H1 (cell line): ENCODE results near the gene GDNF. TPM values are rescaled to one million over a fixed set of nuclear protein-coding genes. Genes with fewer than 3 reads are reported as not detected.

Experiments used
- CTCF ChIA-PET: fragments of 300-600 bp; sonication (Branson Sonifier 250); formaldehyde crosslinking; loops from one replicate; lab custom pipeline; 2021; ENCODE audit not compliant: partially characterized antibody; lab: Charles Lee
- POLR2A ChIA-PET: fragments of 300-600 bp; sonication (Branson Sonifier 250); formaldehyde crosslinking; loops from one replicate; lab custom pipeline; 2021; ENCODE audit warnings: inconsistent platforms; ENCODE audit not compliant: partially characterized antibody; lab: Charles Lee
- DNase-seq, 2 experiments: peaks; one replicate each; pipeline versions ENCODE4 v3.0.0 to v3.0.0-alpha.2; 2010 to 2022; ENCODE audit warnings: low spot score in 2 of 2, low read depth in 1 of 2, mixed read lengths in 1 of 2
- FAIRE-seq: peaks from 2 replicates; lab custom pipeline; 2011; peaks lifted over from hg19 to GRCh38; lab: Jason Lieb, UNC
- H2AFZ ChIP-seq: 2 replicates; pipeline ENCODE4 v1.8.1; 2012; ENCODE audit warnings: low read length, inconsistent platforms
- H2AK5ac ChIP-seq: 2 replicates; pipeline ENCODE4 v1.6.1; 2013; ENCODE audit warnings: low read depth, low read length
- H2BK120ac ChIP-seq: replicated peaks from 2 replicates; pipeline ENCODE3; 2013; ENCODE audit warnings: low read depth, low read length, inconsistent platforms
- H2BK12ac ChIP-seq: 2 replicates; pipeline ENCODE4 v1.6.1; 2013; ENCODE audit warnings: low read depth, low read length
- H2BK15ac ChIP-seq: 2 replicates; pipeline ENCODE4 v1.6.1; 2013; ENCODE audit warnings: low read length
- H2BK20ac ChIP-seq: 2 replicates; pipeline ENCODE4 v1.6.1; 2013; ENCODE audit warnings: low read length
- H2BK5ac ChIP-seq: 2 replicates; pipeline ENCODE4 v1.6.1; 2013; ENCODE audit warnings: low read depth, low read length
- H3K14ac ChIP-seq: 2 replicates; pipeline ENCODE4 v1.6.1; 2013; ENCODE audit warnings: inconsistent platforms; ENCODE audit not compliant: insufficient read length
- H3K18ac ChIP-seq: 2 replicates; pipeline ENCODE4 v1.6.1; 2013; ENCODE audit warnings: low read length; ENCODE audit errors: extremely low read depth
- H3K23ac ChIP-seq: 2 replicates; pipeline ENCODE4 v1.6.1; 2013; ENCODE audit warnings: inconsistent platforms; ENCODE audit not compliant: insufficient read length
- H3K23me2 ChIP-seq: 2 replicates; pipeline ENCODE4 v1.6.1; 2013; ENCODE audit warnings: low read depth, low read length
- H3K27ac ChIP-seq: 2 replicates; pipeline ENCODE4 v1.6.1; 2011; ENCODE audit warnings: low read depth, low read length, inconsistent platforms
- H3K27me3 ChIP-seq, 4 experiments: replicated peaks in 1 of 4; 1 replicate in 1 of 4; 2 replicates in 3 of 4; pipeline versions ENCODE4 v1.6.1 to v1.8.1; 2011 to 2013; ENCODE audit warnings: low read length in 3 of 4, mild to moderate bottlenecking in 3 of 4, inconsistent platforms in 2 of 4, mixed read lengths in 2 of 4, moderate library complexity in 1 of 4; ENCODE audit not compliant: control insufficient read depth in 3 of 4, insufficient read depth in 3 of 4; ENCODE audit errors: extremely low read depth in 1 of 4
- H3K36me3 ChIP-seq, 4 experiments: 2 replicates each; pipeline versions ENCODE4 v1.6.1 to v1.8.1; 2011 to 2013; ENCODE audit warnings: mild to moderate bottlenecking in 4 of 4, low read length in 3 of 4, moderate library complexity in 2 of 4, control low read depth in 1 of 4, inconsistent platforms in 1 of 4; ENCODE audit not compliant: insufficient read depth in 4 of 4, control insufficient read depth in 2 of 4
- H3K4ac ChIP-seq: replicated peaks from 2 replicates; pipeline ENCODE3; 2013; ENCODE audit warnings: low read length, low read depth, mixed read lengths, inconsistent platforms; ENCODE audit not compliant: insufficient read length
- H3K4me1 ChIP-seq, 4 experiments: replicated peaks in 1 of 4; 1 replicate in 1 of 4; 2 replicates in 3 of 4; pipeline versions ENCODE4 v1.6.1 to v1.8.1; 2011 to 2013; ENCODE audit warnings: low read length in 3 of 4, inconsistent platforms in 2 of 4, mixed read lengths in 1 of 4; ENCODE audit not compliant: insufficient read depth in 4 of 4, control insufficient read depth in 3 of 4
- H3K4me2 ChIP-seq, 2 experiments: 2 replicates each; pipeline versions ENCODE4 v1.6.1 to v1.8.1; 2011 to 2013; ENCODE audit warnings: low read depth in 2 of 2, low read length in 2 of 2, control low read depth in 1 of 2, inconsistent platforms in 1 of 2, mild to moderate bottlenecking in 1 of 2; ENCODE audit not compliant: insufficient read depth in 1 of 2
- H3K4me3 ChIP-seq, 4 experiments: fragments of 200-600, 300-600 bp in 1 of 4; sonication (generic), shearing (Covaris generic), sonication (Bioruptor Twin) in 1 of 4; 2 replicates each; pipeline versions ENCODE4 v1.5.1 to v1.8.1; 2011 to 2016; ENCODE audit warnings: low read length in 4 of 4, low read depth in 3 of 4, control low read depth in 2 of 4, inconsistent platforms in 2 of 4, mild to moderate bottlenecking in 2 of 4, mixed read lengths in 1 of 4, moderate library complexity in 1 of 4; ENCODE audit not compliant: insufficient read depth in 2 of 4; ENCODE audit errors: extremely low read depth in 1 of 4
- H3K56ac ChIP-seq: replicated peaks from 2 replicates; pipeline ENCODE3; 2013; ENCODE audit warnings: low read depth, mild to moderate bottlenecking, mixed read lengths, low read length, inconsistent platforms; ENCODE audit not compliant: insufficient read length
- H3K79me1 ChIP-seq: 2 replicates; pipeline ENCODE4 v1.6.1; 2013; ENCODE audit warnings: low read depth, low read length, control low read depth
- H3K79me2 ChIP-seq, 2 experiments: 2 replicates each; pipeline versions ENCODE4 v1.6.1 to v1.8.1; 2012 to 2013; ENCODE audit warnings: low read length in 2 of 2, mild to moderate bottlenecking in 2 of 2, inconsistent platforms in 1 of 2; ENCODE audit not compliant: insufficient read depth in 2 of 2, control insufficient read depth in 1 of 2
- H3K9ac ChIP-seq, 4 experiments: replicated peaks in 1 of 4; 1 replicate in 1 of 4; 2 replicates in 3 of 4; pipeline versions ENCODE4 v1.6.1 to v1.8.1; 2011 to 2013; ENCODE audit warnings: low read depth in 3 of 4, low read length in 3 of 4, control low read depth in 2 of 4, mild to moderate bottlenecking in 2 of 4, moderate library complexity in 2 of 4, inconsistent platforms in 1 of 4; ENCODE audit errors: extremely low read depth in 1 of 4
- H3K9me3 ChIP-seq, 2 experiments: 2 replicates each; pipeline versions ENCODE4 v1.6.1 to v1.8.1; 2012 to 2013; ENCODE audit warnings: mild to moderate bottlenecking in 2 of 2, moderate library complexity in 2 of 2, control low read depth in 1 of 2, inconsistent platforms in 1 of 2, low read depth in 1 of 2, low read length in 1 of 2, mixed read lengths in 1 of 2; ENCODE audit not compliant: insufficient read depth in 2 of 2
- H4K20me1 ChIP-seq, 2 experiments: replicated peaks in 1 of 2; 2 replicates each; pipeline versions ENCODE3 to v1.8.1; 2011 to 2013; ENCODE audit warnings: inconsistent platforms in 2 of 2, low read length in 2 of 2, mild to moderate bottlenecking in 1 of 2; ENCODE audit not compliant: insufficient read depth in 2 of 2, control insufficient read depth in 1 of 2
- H4K5ac ChIP-seq: 2 replicates; pipeline ENCODE4 v1.6.1; 2013; ENCODE audit warnings: low read length, low read depth, mixed read lengths, inconsistent platforms; ENCODE audit not compliant: insufficient read length
- H4K8ac ChIP-seq: 2 replicates; pipeline ENCODE4 v1.8.0; 2013; ENCODE audit warnings: mild to moderate bottlenecking, moderate library complexity, low read length, inconsistent platforms; ENCODE audit not compliant: insufficient read depth; ENCODE audit errors: extremely low read depth
- H4K91ac ChIP-seq: replicated peaks from 2 replicates; pipeline ENCODE3; 2013; ENCODE audit warnings: low read length, mixed read lengths, inconsistent platforms; ENCODE audit not compliant: insufficient read length
- BRCA1 ChIP-seq: IDR thresholded peaks from 2 replicates; pipeline ENCODE4 v1.6.1; 2012; ENCODE audit warnings: low read depth, low read length, improper control_type of control experiment
- EZH2 ChIP-seq: fragments of 200-600 bp; sonication (generic); IDR thresholded peaks from 2 replicates; pipeline ENCODE4 v1.7.1; 2012; ENCODE audit warnings: low read depth, mild to moderate bottlenecking, moderate library complexity, low read length, inconsistent platforms; ENCODE audit not compliant: severe bottlenecking
- GTF2F1 ChIP-seq: IDR thresholded peaks from 2 replicates; pipeline ENCODE4 v1.6.1; 2012; ENCODE audit warnings: low read depth, low read length, improper control_type of control experiment, borderline replicate concordance
- HDAC2 ChIP-seq, 2 experiments: fragments of 300-600 bp in 1 of 2; sonication (generic) in 1 of 2; IDR thresholded peaks; 2 replicates each; pipeline ENCODE4 v1.6.1; 2011 to 2012; ENCODE audit warnings: low read depth in 2 of 2, low read length in 2 of 2, mild to moderate bottlenecking in 2 of 2, moderate library complexity in 2 of 2, borderline replicate concordance in 1 of 2, inconsistent platforms in 1 of 2
- NRF1 ChIP-seq: IDR thresholded peaks from 2 replicates; pipeline ENCODE4 v1.6.1; 2011; ENCODE audit warnings: mild to moderate bottlenecking, low read depth, low read length, improper control_type of control experiment
- POLR2A ChIP-seq, 2 experiments: IDR thresholded peaks; 1 replicate in 1 of 2; 2 replicates in 1 of 2; pipeline ENCODE4 v1.6.1; 2011; ENCODE audit warnings: low read depth in 2 of 2, low read length in 2 of 2, mild to moderate bottlenecking in 2 of 2; ENCODE audit errors: control extremely low read depth in 1 of 2
- RFX5 ChIP-seq: IDR thresholded peaks from 2 replicates; pipeline ENCODE4 v1.6.1; 2011; ENCODE audit warnings: low read depth, low read length, improper control_type of control experiment, borderline replicate concordance
- RNF2 ChIP-seq: fragments of 200-900, 300-1000 bp; sonication (generic); IDR thresholded peaks from 2 replicates; pipeline ENCODE4 v1.7.1; 2016; ENCODE audit warnings: borderline replicate concordance, low read depth, mild to moderate bottlenecking, antibody characterized with exemption, low read length; ENCODE audit not compliant: poor library complexity, severe bottlenecking; ENCODE audit errors: missing control alignments
- SAP30 ChIP-seq: fragments of 300-600 bp; sonication (generic); IDR thresholded peaks from 2 replicates; pipeline ENCODE4 v1.7.1; 2012; ENCODE audit warnings: low read length, moderate library complexity, mild to moderate bottlenecking, inconsistent platforms; ENCODE audit not compliant: insufficient read depth, insufficient replicate concordance
- SIX5 ChIP-seq: IDR thresholded peaks from 2 replicates; pipeline ENCODE4 v1.6.1; 2011; ENCODE audit warnings: mild to moderate bottlenecking, low read depth, low read length
- SP1 ChIP-seq: IDR thresholded peaks from 2 replicates; pipeline ENCODE4 v1.6.1; 2011; ENCODE audit warnings: low read depth, low read length
- SP4 ChIP-seq: IDR thresholded peaks from 2 replicates; pipeline ENCODE4 v1.6.1; 2012; ENCODE audit warnings: low read length, inconsistent platforms
- WGBS, 2 experiments: shearing (Covaris generic) in 1 of 2; methylation state at CpG; one replicate each; pipeline versions ENCODE4 v1.1.6 to v1.1.7; 2013 to 2015; ENCODE audit warnings: low lambda C conversion rate in 2 of 2, mixed read lengths in 2 of 2, inconsistent platforms in 1 of 2, low coverage in 1 of 2, missing lambda C conversion rate in 1 of 2; ENCODE audit not compliant: insufficient replicate concordance in 2 of 2, insufficient coverage in 1 of 2, insufficient read length in 1 of 2; ENCODE audit errors: extremely low coverage in 1 of 2, missing lambda C conversion rate in 1 of 2; 5-methylcytosine and 5-hydroxymethylcytosine counted together
- polyA plus RNA-seq, 7 experiments: library from polyadenylated mRNA; depleted of rRNA in 3 of 7; stranded (reverse) in 5 of 7; unstranded in 2 of 7; fragments of >200 nt in 5 of 7; fragments of 200-250 nt in 2 of 7; gene quantifications; 1 replicate in 5 of 7; 2 replicates in 1 of 7; 4 replicates in 1 of 7; pipeline versions ENCODE4 v1.2.1 to v1.2.3, GENCODE V29; 2011 to 2013; ENCODE audit warnings: missing spikeins in 2 of 7, mixed read lengths in 2 of 7
- total RNA-seq: library from RNA; stranded (reverse); fragmentation: NEBNext Ultra II Directional; extraction: Animal tissue kit (Norgen Biotek cat#: 25700); gene quantifications from 2 replicates; pipeline ENCODE4 v1.2.1, GENCODE V29; 2021

Gene GDNF
- total and polyA plus RNA-seq, 2 of the 8 experiments (the other 6 are each of a cell fraction or from before 2014, with no cell fraction given), result 0.15 to 2.0 TPM

- no peaks in the 10 kb centered on the region for H3K79me2 ChIP-seq
- H3K27ac ChIP-seq, result no peak overlapping the region
- H3K4ac ChIP-seq, result no peak overlapping the region
- H2AFZ ChIP-seq, result no peak overlapping the region
- H3K79me1 ChIP-seq, result no peaks in the 10 kb centered on the region
- WGBS, 2 experiments, result 98% methylated on average over 3 of the region's 3 CpGs; no CpG with 5 or more reads in 1 of the 2 experiments
- no peak overlapping the region for H2BK120ac ChIP-seq
- no peaks in the 10 kb centered on the region for H3K23me2 ChIP-seq
- H4K20me1 ChIP-seq, result no peaks in the 10 kb centered on the region
- DNase-seq (no peak), FAIRE-seq (no peak)
- H2BK20ac ChIP-seq, result no peak overlapping the region
- H2BK5ac ChIP-seq, result no peak overlapping the region
- H3K4me1 ChIP-seq, result no peaks in the 10 kb centered on the region
- no peak overlapping the region for H2AK5ac ChIP-seq
- H4K91ac ChIP-seq, result no peak overlapping the region
- no peak overlapping the region for H3K14ac ChIP-seq
- H3K4me2 ChIP-seq, result no peak overlapping the region
- H2BK15ac ChIP-seq, result no peak overlapping the region
- no peaks in the 10 kb centered on the region for H3K9me3 ChIP-seq
- H3K23ac ChIP-seq, result no peak overlapping the region
- H3K18ac ChIP-seq, result no peak overlapping the region
- no peaks in the 10 kb centered on the region for H3K27me3 ChIP-seq
- no peak overlapping the region for H3K4me3 ChIP-seq
- no peak overlapping the region for H4K5ac ChIP-seq
- ChIA-PET CTCF (interaction anchor here (0.7 kb wide), 1 partner anchor 9 kb away, joined by 3 read pairs; no protein-coding TSS in a partner anchor), POLR2A (no interaction called here)
- no peak overlapping the region for H2BK12ac ChIP-seq
- TF ChIP-seq SAP30 (no peak), RFX5 (no peak), BRCA1 (no peak), HDAC2 (IDR thresholded peaks at IDR 0.05; ENCODE audit: borderline replicate concordance in 1 of 2, low read depth in 2 of 2, low read length in 2 of 2) (no peak), SP4 (no peak), NRF1 (no peak), EZH2 (no peak), GTF2F1 (no peak), RNF2 (no peak), SP1 (no peak), SIX5 (no peak), POLR2A (IDR thresholded peaks at IDR 0.05; ENCODE audit: control extremely low read depth in 1 of 2, low read depth in 2 of 2, low read length in 2 of 2) (no peak)
- no peak overlapping the region for H3K56ac ChIP-seq
- no peak overlapping the region for H4K8ac ChIP-seq
- no peak overlapping the region for H3K9ac ChIP-seq
- H3K36me3 ChIP-seq, result no peaks in the 10 kb centered on the region
Observed at GRCh38 chr5:37867654-37868053, 27.8 kb upstream of the GDNF start.
